Upper lobe of left lung (tissue), 6 donors: ENCODE results near the gene TCERG1L. TPM values are rescaled to one million over a fixed set of nuclear protein-coding genes. Genes with fewer than 3 reads are reported as not detected.
A peak's percentile ranks its signal among the peaks of the same experiment; 100 is the strongest.

Source experiments
- ATAC-seq, 2 donors: fragments of 200-7000 bp; cut with Tn5 transposase; one replicate each; pipeline ENCODE4 v1.9.1; 2022; ENCODE audit warnings: mild to moderate bottlenecking in 2 of 2, moderate library complexity in 2 of 2; ENCODE audit not compliant: low FRiP score in 2 of 2
- DNase-seq, 2 donors: peaks; one replicate each; pipeline ENCODE4 v3.0.0-alpha.2; 2019 to 2020
- H3K27ac ChIP-seq, 4 donors: fragments of 200-600 bp; sonication (generic); one replicate each; pipeline ENCODE4 v1.5.1; 2016 to 2019
- H3K27me3 ChIP-seq, 4 donors: fragments of 200-600 bp; sonication (generic); one replicate each; pipeline ENCODE4 v1.5.1; 2017 to 2019
- H3K36me3 ChIP-seq, 4 donors: fragments of 200-600 bp; sonication (generic); one replicate each; pipeline ENCODE4 v1.5.1; 2016 to 2019
- H3K4me1 ChIP-seq, 4 donors: fragments of 200-600 bp; sonication (generic); one replicate each; pipeline ENCODE4 v1.5.1; 2018 to 2019
- H3K4me3 ChIP-seq, 4 donors: fragments of 200-600 bp; sonication (generic); one replicate each; pipeline ENCODE4 v1.5.1; 2017 to 2019; ENCODE audit warnings: mild to moderate bottlenecking in 2 of 4, moderate library complexity in 1 of 4
- H3K9me3 ChIP-seq, 4 donors: fragments of 200-600 bp; sonication (generic); one replicate each; pipeline ENCODE4 v1.5.1; 2018 to 2019
- EP300 ChIP-seq, 4 donors: sonication (generic); formaldehyde crosslinking; IDR thresholded peaks; one replicate each; pipeline ENCODE4 v1.5.1; 2017; ENCODE audit warnings: antibody characterized with exemption in 4 of 4, control low read depth in 2 of 4
- POLR2A ChIP-seq, 4 donors: fragments of 450-650 bp; IDR thresholded peaks; one replicate each; pipeline ENCODE4 v1.5.1; 2016 to 2017; ENCODE audit warnings: antibody characterized with exemption in 4 of 4, mild to moderate bottlenecking in 2 of 4
- POLR2AphosphoS5 ChIP-seq, 2 donors: sonication (generic); formaldehyde crosslinking; IDR thresholded peaks; one replicate each; pipeline ENCODE4 v1.5.1; 2017; ENCODE audit warnings: antibody characterized with exemption in 2 of 2
- WGBS, 2 donors: methylation state at CpG; one replicate each; pipeline ENCODE4 v1.1.5; 2017 to 2018; 5-methylcytosine and 5-hydroxymethylcytosine counted together
- total RNA-seq, 6 donors: library from RNA; depleted of rRNA in 4 of 6; stranded (reverse); fragments of >200 nt in 4 of 6; gene quantifications; one replicate each; pipeline versions ENCODE4 v1.1.0 to v1.2.1, GENCODE V29; 2016 to 2021
- TF ChIP-seq, protein P1 (sequence below), 6 experiments: fragments of 450-650 bp in 4 of 6; fragments of 200-600 bp in 2 of 6; sonication (generic) in 2 of 6; IDR thresholded peaks; one replicate each; pipeline ENCODE4 v1.5.1; 2016 to 2019; ENCODE audit warnings: antibody characterized with exemption in 6 of 6
- donor health status: DM: no; HTN: no; CAD: no; lungs with moderate emphysema.
- donor health status: DM: no; HTN: yes; CAD: no; lungs with severe emphysema.

TCERG1L gene
- total RNA-seq, 6 donors from 2014 or later, result 0.10 TPM; not detected in 5

- no peak overlapping the region for H3K27ac ChIP-seq
- H3K36me3 ChIP-seq, result no peaks in the 10 kb centered on the region
- H3K4me3 ChIP-seq, result no peak overlapping the region
- ATAC-seq, result no peak
- H3K4me1 ChIP-seq, result no peaks in the 10 kb centered on the region
- TF ChIP-seq EP300 (IDR thresholded peaks at IDR 0.05), result no peak
- no peaks in the 10 kb centered on the region for H3K27me3 ChIP-seq
- H3K9me3 ChIP-seq, result no peaks in the 10 kb centered on the region
- peak in 1 of 2 donors; percentile 55 for DNase-seq
- WGBS, 2 donors, result 75 to 82% methylated on average over 12 to 15 of the region's 15 CpGs
These were observed 136.6 kb downstream of the TCERG1L start for GRCh38 chr10:131174651-131175540.

DNA sequence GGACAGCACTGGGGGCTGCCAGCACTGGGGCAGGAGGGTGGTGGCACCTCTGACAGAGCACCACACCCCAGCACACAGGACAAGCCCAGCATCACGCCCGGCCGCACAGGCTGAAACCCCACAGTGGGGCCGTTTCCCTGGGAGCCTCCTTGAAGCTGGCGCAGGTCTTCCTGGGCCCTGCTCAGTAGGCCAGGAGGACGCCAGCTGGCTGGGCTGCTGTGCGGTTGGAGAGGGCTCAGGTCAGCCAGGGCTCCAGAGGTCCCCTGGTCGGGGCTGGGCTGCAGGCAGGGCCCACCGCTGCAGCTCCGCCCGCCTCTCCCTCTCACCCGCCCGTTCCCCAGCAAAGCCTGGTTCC is 137.3 kb downstream of the TCERG1L start:
- Histone ChIP-seq H3K4me1 (no peaks in the 10 kb centered on the region), H3K27ac (no peak overlapping the region)

GRCh38 chr10:131173484-131174210 is 137.9 kb downstream of the TCERG1L start:
- H3K9me3 ChIP-seq, result no peaks in the 10 kb centered on the region
- H3K27ac ChIP-seq, result no peak overlapping the region
- no peak overlapping the region for H3K4me3 ChIP-seq
- no peak for TF ChIP-seq POLR2AphosphoS5 (IDR thresholded peaks at IDR 0.05)
- TF ChIP-seq POLR2A (IDR thresholded peaks at IDR 0.05), result no peak
- TF ChIP-seq, protein P1, sequence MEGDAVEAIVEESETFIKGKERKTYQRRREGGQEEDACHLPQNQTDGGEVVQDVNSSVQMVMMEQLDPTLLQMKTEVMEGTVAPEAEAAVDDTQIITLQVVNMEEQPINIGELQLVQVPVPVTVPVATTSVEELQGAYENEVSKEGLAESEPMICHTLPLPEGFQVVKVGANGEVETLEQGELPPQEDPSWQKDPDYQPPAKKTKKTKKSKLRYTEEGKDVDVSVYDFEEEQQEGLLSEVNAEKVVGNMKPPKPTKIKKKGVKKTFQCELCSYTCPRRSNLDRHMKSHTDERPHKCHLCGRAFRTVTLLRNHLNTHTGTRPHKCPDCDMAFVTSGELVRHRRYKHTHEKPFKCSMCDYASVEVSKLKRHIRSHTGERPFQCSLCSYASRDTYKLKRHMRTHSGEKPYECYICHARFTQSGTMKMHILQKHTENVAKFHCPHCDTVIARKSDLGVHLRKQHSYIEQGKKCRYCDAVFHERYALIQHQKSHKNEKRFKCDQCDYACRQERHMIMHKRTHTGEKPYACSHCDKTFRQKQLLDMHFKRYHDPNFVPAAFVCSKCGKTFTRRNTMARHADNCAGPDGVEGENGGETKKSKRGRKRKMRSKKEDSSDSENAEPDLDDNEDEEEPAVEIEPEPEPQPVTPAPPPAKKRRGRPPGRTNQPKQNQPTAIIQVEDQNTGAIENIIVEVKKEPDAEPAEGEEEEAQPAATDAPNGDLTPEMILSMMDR (IDR thresholded peaks at IDR 0.05), result no peak
- TF ChIP-seq EP300 (IDR thresholded peaks at IDR 0.05), result no peak
- WGBS, 2 donors, result 87 to 89% methylated on average over 11 to 12 of the region's 12 CpGs
- ATAC-seq (no peak), DNase-seq (no peak)
- H3K4me1 ChIP-seq, result no peaks in the 10 kb centered on the region
- no peaks in the 10 kb centered on the region for H3K27me3 ChIP-seq
- no peaks in the 10 kb centered on the region for H3K36me3 ChIP-seq

More for the DNA sequence above, 137.3 kb downstream of the TCERG1L start:
- H3K27me3 ChIP-seq, result no peaks in the 10 kb centered on the region
- no peak for TF ChIP-seq POLR2AphosphoS5 (IDR thresholded peaks at IDR 0.05)
- TF ChIP-seq EP300 (IDR thresholded peaks at IDR 0.05), result no peak
- TF ChIP-seq POLR2A (IDR thresholded peaks at IDR 0.05), result no peak
- TF ChIP-seq, protein P1 (IDR thresholded peaks at IDR 0.05), result no peak
- no peak overlapping the region for H3K4me3 ChIP-seq
- peak in 1 of 2 donors; percentile 39 for DNase-seq
- no peaks in the 10 kb centered on the region for H3K36me3 ChIP-seq
- WGBS, 2 donors, result 49 to 72% methylated on average over 6 to 13 of the region's 13 CpGs
- ATAC-seq, result no peak
- no peaks in the 10 kb centered on the region for H3K9me3 ChIP-seq

- ATAC-seq (no peak), DNase-seq (peak in 1 of 2 donors; percentile 50)
- Histone ChIP-seq H3K9me3 (no peaks in the 10 kb centered on the region), H3K4me1 (no peaks in the 10 kb centered on the region), H3K27me3 (no peaks in the 10 kb centered on the region), H3K36me3 (no peaks in the 10 kb centered on the region), H3K27ac (no peak overlapping the region), H3K4me3 (no peak overlapping the region)
- TF ChIP-seq POLR2A (IDR thresholded peaks at IDR 0.05) (no peak), EP300 (IDR thresholded peaks at IDR 0.05) (no peak), POLR2AphosphoS5 (IDR thresholded peaks at IDR 0.05) (no peak)
- TF ChIP-seq, protein P1 (IDR thresholded peaks at IDR 0.05), result no peak
- 82 to 93% methylated on average over 5 to 14 of the region's 14 CpGs for WGBS, 2 donors
These were observed 139.1 kb downstream of the TCERG1L start for GRCh38 chr10:131172433-131172832.

DNA sequence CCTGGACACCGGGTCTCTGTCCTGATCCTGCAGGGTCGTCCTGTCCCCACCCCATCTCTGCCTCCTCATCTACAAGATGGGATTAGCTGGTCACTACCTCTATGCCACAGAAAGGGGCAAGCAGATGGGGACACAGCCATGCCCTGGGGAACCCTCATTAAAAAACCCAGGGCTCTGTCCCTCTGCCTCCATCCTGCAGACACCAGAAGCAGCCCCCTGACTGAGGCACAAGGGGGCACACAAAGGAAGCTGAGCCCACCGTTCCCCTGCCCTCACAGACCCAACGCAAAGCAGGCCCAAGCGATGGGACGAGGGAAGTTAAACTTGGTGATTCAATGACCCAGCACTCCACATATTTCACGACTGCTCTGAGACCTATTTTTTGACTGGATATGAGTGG is 142.4 kb downstream of the TCERG1L start:
- no peak overlapping the region for H3K4me3 ChIP-seq
- TF ChIP-seq, protein P1 (IDR thresholded peaks at IDR 0.05), result no peak
- no peak for TF ChIP-seq POLR2AphosphoS5 (IDR thresholded peaks at IDR 0.05)
- TF ChIP-seq EP300 (IDR thresholded peaks at IDR 0.05), result no peak
- no peak for TF ChIP-seq POLR2A (IDR thresholded peaks at IDR 0.05)
- no peaks in the 10 kb centered on the region for H3K36me3 ChIP-seq
- no peaks in the 10 kb centered on the region for H3K27me3 ChIP-seq
- no peak overlapping the region for H3K27ac ChIP-seq
- no peaks in the 10 kb centered on the region for H3K9me3 ChIP-seq
- DNase-seq, result no peak
- 67 to 75% methylated on average over 7 of the region's 7 CpGs for WGBS, 2 donors
- no peak for ATAC-seq
- no peaks in the 10 kb centered on the region for H3K4me1 ChIP-seq
